ENCODE results near the gene BPIFB1.

The BPIFB1 gene

GRCh38 chr20:33338467-33339258, 55.6 kb downstream of the BPIFB1 start:
- no peak for DNase-seq
- no peaks in the 10 kb centered on the region for H3K36me3 ChIP-seq (replicated peaks)
- no peak overlapping the region for H3K27ac ChIP-seq
- in situ Hi-C loops (cut with HindIII; ENCODE audit: low pct_ligation_motif_present, low sequenced_read_pairs) = no loop called here
- no peaks in the 10 kb centered on the region for H3K27me3 ChIP-seq (replicated peaks)
- no peak for TF ChIP-seq CTCF (IDR thresholded peaks at IDR 0.05; ENCODE audit: low read depth, low read length, missing control alignments)
- H3K4me3 ChIP-seq (ENCODE audit: low read depth, low read length) = no peak overlapping the region

DNA sequence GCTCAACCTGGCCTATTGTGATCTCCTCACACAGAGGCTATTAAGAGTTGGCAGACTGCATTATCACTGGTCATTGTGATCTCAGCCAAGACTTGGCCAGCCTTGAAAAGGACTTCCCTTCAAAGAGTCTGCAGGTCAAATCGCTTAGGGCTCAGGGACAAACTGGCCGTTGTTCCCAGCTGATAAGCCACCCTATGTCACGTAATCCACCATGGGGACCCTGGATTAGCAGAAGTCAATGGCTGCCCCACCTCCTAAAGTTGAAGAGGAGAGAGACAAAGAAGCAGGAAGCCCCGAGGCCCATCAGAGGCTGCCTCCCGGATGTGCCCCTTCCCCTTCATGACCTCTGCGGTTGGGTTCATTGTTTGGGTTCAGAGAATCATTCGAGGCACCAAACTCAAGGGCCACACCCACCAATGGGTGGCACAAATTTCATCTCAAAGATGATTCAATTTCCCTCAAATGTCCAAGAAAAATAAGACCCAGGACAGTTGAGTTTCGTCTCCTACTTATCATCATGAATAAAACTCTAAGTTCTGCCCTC, 56.6 kb downstream of the BPIFB1 start:
- DNase-seq = no peak
- no peaks in the 10 kb centered on the region for H3K36me3 ChIP-seq (replicated peaks)
- in situ Hi-C loops (cut with HindIII; ENCODE audit: low pct_ligation_motif_present, low sequenced_read_pairs) = no loop called here
- H3K27me3 ChIP-seq (replicated peaks) = no peaks in the 10 kb centered on the region
- no peak overlapping the region for H3K27ac ChIP-seq
- no peak overlapping the region for H3K4me3 ChIP-seq (ENCODE audit: low read depth, low read length)
- TF ChIP-seq CTCF (IDR thresholded peaks at IDR 0.05; ENCODE audit: low read depth, low read length, missing control alignments) = no peak

DNA sequence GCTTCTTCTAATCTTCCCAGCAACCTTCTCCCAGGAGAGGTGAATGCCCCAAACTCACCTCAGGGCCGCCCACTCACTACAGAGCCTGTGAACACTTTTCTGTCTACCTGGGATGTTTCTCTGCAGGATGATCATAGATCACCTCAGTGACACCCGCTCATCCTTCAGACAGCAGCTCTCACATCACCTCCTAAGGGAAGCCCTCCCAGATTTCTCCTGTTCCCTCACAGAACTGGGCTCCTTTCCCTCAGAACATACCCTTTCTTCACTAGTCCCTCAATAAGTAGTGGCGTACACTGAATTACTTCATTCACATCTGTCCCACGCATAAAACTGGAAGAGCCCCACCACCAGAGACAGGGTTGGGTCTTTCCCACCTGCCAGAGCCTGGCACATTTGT, 60.5 kb downstream of the BPIFB1 start:
- H3K36me3 ChIP-seq (replicated peaks) = no peaks in the 10 kb centered on the region
- in situ Hi-C loops (cut with HindIII; ENCODE audit: low pct_ligation_motif_present, low sequenced_read_pairs) = no loop called here
- TF ChIP-seq CTCF (IDR thresholded peaks at IDR 0.05; ENCODE audit: low read depth, low read length, missing control alignments) = no peak
- no peak for DNase-seq
- no peak overlapping the region for H3K27ac ChIP-seq
- H3K4me3 ChIP-seq (ENCODE audit: low read depth, low read length) = no peak overlapping the region
- H3K27me3 ChIP-seq (replicated peaks) = no peaks in the 10 kb centered on the region

DNA sequence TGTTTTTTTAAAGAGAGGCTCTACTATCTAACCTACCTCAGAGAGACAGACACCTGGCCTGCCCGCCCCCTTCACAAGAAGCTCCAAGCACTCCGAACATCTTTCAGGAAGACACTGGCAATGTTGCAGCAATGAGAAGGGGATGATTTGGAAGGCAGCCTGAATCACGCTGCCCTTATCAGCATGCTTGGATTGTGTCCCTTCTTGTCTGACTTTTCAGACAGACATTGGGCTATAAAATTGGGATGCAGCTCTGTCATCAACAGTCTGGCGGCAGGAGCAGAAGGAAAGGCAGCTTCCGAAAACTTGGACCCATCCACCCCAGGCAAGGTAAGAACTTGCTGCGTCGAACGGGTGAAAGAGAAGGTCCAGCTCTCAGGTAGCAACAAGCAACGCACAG, 62.3 kb downstream of the BPIFB1 start:
- Histone ChIP-seq H3K27me3 (replicated peaks) (no peaks in the 10 kb centered on the region), H3K27ac (no peak overlapping the region), H3K36me3 (replicated peaks) (no peaks in the 10 kb centered on the region), H3K4me3 (ENCODE audit: low read depth, low read length) (no peak overlapping the region)
- in situ Hi-C loops (cut with HindIII; ENCODE audit: low pct_ligation_motif_present, low sequenced_read_pairs) = no loop called here
- DNase-seq = no peak
- no peak for TF ChIP-seq CTCF (IDR thresholded peaks at IDR 0.05; ENCODE audit: low read depth, low read length, missing control alignments)

DNA sequence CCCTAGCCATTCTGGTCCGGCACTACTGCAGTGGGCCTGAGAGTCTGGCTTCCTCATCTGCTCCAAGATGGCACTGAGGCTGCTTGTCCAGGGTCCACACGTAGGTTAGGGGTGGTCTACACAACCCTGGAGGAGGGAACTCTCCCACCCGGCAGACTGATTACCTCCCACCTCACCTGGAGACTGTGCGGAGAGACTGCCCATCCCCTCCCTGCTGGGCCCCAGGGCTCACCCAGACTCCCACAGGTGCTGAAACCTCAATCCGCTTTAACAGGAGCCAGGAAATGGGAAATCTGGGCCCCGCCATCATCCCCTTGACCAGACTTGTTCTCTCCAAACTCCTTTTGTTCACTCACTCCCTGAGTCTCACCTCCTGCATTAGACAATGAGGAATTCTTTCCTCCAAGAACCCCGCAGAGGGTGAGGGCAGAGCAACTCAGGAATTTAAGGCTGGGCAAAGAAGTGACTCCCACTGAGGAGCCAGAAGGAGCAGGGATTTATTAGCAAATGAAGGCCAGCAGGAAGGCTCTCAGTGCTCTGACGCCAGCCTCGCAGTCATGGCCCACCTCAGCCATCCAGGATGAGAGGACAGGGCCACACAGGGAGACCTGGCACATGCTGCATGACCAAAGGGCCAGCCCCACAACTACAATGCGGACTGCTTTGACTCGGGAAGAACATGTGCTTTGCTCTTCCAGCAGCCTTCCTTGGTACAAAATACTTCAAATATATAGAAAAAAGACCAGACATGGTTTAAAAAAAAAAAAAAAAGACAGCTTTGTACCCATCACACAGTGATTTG, 65.3 kb downstream of the BPIFB1 start:
- no peak overlapping the region for H3K4me3 ChIP-seq (ENCODE audit: low read depth, low read length)
- H3K27ac ChIP-seq = no peak overlapping the region
- H3K36me3 ChIP-seq (replicated peaks) = no peaks in the 10 kb centered on the region
- DNase-seq = no peak
- in situ Hi-C loops (cut with HindIII; ENCODE audit: low pct_ligation_motif_present, low sequenced_read_pairs) = no loop called here
- H3K27me3 ChIP-seq (replicated peaks) = no peaks in the 10 kb centered on the region
- TF ChIP-seq CTCF (IDR thresholded peaks at IDR 0.05; ENCODE audit: low read depth, low read length, missing control alignments) = no peak

Data from brain microvascular endothelial cell (primary cell).